Loucy (cell line): Measurements from ENCODE around the gene MYH14.

Experiments
- EZH2phosphoT487 ChIP-seq: fragments of 200-600 bp; IDR thresholded peaks from 2 replicates; pipeline ENCODE4 v1.6.1; 2018; ENCODE audit warnings: antibody characterized with exemption, mild to moderate bottlenecking, moderate library complexity, borderline replicate concordance
- TF ChIP-seq, protein P1 (sequence below): fragments of 200-600 bp; sonication (generic); conservative IDR thresholded peaks from 2 replicates; pipeline ENCODE4 v1.5.1; 2014; ENCODE audit warnings: mild to moderate bottlenecking, antibody characterized with exemption, low read length

DNA sequence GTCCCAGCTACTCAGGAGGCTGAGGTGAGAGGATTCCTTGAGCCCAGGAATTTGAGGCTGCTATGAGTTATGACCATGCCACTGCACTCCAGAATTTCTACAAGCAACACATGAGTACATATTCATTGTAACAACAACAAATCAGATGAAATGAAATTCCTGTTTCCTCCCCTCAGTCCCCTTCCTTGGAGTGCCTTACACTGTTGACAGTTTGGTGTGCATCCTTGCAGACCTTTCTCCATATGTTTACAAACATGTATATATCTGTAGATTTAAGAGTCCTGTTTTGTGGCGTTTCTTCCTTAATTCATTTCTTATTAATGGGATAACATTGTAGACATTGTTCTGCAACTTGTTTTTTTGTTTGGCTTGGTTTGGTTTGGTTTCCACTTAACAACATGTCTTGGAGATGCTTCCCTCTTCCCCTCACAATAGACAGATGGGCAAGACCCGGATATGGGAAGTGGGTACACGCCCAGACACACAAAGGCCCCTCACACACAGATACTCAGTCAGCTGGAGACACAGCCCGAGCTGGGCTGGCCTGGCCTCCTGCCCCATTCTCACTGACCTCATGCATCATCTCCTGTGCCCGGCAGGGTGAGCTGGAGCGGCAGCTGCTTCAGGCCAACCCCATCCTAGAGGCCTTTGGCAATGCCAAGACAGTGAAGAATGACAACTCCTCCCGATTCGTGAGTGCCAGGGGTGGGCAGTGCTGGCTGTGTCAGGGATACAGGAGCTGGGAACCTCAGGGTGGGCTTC, 21.7 kb downstream of the MYH14 start:
- TF ChIP-seq EZH2phosphoT487 = no peak
- TF ChIP-seq, protein P1, sequence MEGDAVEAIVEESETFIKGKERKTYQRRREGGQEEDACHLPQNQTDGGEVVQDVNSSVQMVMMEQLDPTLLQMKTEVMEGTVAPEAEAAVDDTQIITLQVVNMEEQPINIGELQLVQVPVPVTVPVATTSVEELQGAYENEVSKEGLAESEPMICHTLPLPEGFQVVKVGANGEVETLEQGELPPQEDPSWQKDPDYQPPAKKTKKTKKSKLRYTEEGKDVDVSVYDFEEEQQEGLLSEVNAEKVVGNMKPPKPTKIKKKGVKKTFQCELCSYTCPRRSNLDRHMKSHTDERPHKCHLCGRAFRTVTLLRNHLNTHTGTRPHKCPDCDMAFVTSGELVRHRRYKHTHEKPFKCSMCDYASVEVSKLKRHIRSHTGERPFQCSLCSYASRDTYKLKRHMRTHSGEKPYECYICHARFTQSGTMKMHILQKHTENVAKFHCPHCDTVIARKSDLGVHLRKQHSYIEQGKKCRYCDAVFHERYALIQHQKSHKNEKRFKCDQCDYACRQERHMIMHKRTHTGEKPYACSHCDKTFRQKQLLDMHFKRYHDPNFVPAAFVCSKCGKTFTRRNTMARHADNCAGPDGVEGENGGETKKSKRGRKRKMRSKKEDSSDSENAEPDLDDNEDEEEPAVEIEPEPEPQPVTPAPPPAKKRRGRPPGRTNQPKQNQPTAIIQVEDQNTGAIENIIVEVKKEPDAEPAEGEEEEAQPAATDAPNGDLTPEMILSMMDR = no peak
